PC-3 (cell line): ENCODE data around the gene MCTS1. TPM values are rescaled to one million over a fixed set of nuclear protein-coding genes. Genes with fewer than 3 reads are reported as not detected.
A peak's percentile ranks its signal among the peaks of the same experiment; 100 is the strongest.

Experiments used
- ATAC-seq: fragments of 200-7000 bp; cut with Tn5 transposase; 2 replicates; pipeline ENCODE4 v1.9.1; 2020; ENCODE audit warnings: mild to moderate bottlenecking, moderate library complexity
- BruUV-seq: library from RNA; stranded (reverse); fragments of 400-500 nt; replicated peaks from 2 replicates; lab custom pipeline; 2021; lab: Mats Ljungman, UMichigan
- CTCF ChIA-PET: fragments of 300-600 bp; sonication (Branson Sonifier 250); formaldehyde crosslinking; loops from one replicate; lab custom pipeline; 2022; ENCODE audit warnings: antibody characterized with exemption; lab: Charles Lee
- POLR2A ChIA-PET: fragments of 300-600 bp; sonication (Branson Sonifier 250); formaldehyde crosslinking; loops from one replicate; lab custom pipeline; 2022; ENCODE audit warnings: antibody characterized with exemption; ENCODE audit not compliant: unreplicated experiment; lab: Charles Lee
- DNase-seq: peaks from one replicate; pipeline ENCODE4 v3.0.0-alpha.2; 2015
- H2AFZ ChIP-seq: fragments of 300-600 bp; sonication (generic); 2 replicates; pipeline ENCODE4 v1.6.0; 2016; ENCODE audit warnings: antibody characterized with exemption, low read length
- H3F3A ChIP-seq: fragments of 300-600 bp; sonication (generic); one replicate; pipeline ENCODE4 v1.6.0; 2017; ENCODE audit warnings: antibody characterized with exemption, low read length, control low read depth, mild to moderate bottlenecking; ENCODE audit not compliant: unreplicated experiment
- H3K27ac ChIP-seq: fragments of 300-600 bp; sonication (generic); 2 replicates; pipeline ENCODE4 v1.5.1; 2016; ENCODE audit warnings: mild to moderate bottlenecking, low read length
- H3K27me3 ChIP-seq: fragments of 300-600 bp; sonication (generic); 2 replicates; pipeline ENCODE4 v1.6.1; 2016; ENCODE audit warnings: low read length, mixed read lengths
- H3K36me3 ChIP-seq: fragments of 300-600 bp; sonication (generic); 2 replicates; pipeline ENCODE4 v1.6.1; 2016; ENCODE audit warnings: low read depth, mixed run types, low read length, mixed read lengths
- H3K4me1 ChIP-seq: fragments of 300-600 bp; sonication (generic); 2 replicates; pipeline ENCODE4 v1.5.1; 2016; ENCODE audit warnings: low read length; ENCODE audit not compliant: insufficient read depth
- H3K4me2 ChIP-seq: fragments of 300-600 bp; sonication (generic); 2 replicates; pipeline ENCODE4 v1.6.0; 2016; ENCODE audit warnings: low read length
- H3K4me3 ChIP-seq: fragments of 300-600 bp; sonication (generic); 2 replicates; pipeline ENCODE4 v1.5.1; 2016; ENCODE audit warnings: mild to moderate bottlenecking, low read length, mixed read lengths
- H3K79me2 ChIP-seq: fragments of 300-600 bp; sonication (generic); 2 replicates; pipeline ENCODE4 v1.6.1; 2017; ENCODE audit warnings: low read length, mixed read lengths
- H3K9ac ChIP-seq: fragments of 300-600 bp; sonication (generic); 2 replicates; pipeline ENCODE4 v1.6.0; 2016; ENCODE audit warnings: mild to moderate bottlenecking, low read length
- H3K9me2 ChIP-seq: fragments of 300-600 bp; sonication (generic); replicated peaks from 2 replicates; pipeline ENCODE4 v1.6.1; 2016; ENCODE audit warnings: mixed run types, low read length, mixed read lengths
- H3K9me3 ChIP-seq: fragments of 300-600 bp; sonication (generic); 2 replicates; pipeline ENCODE4 v1.6.1; 2016; ENCODE audit warnings: low read length, mixed read lengths
- H4K20me1 ChIP-seq: fragments of 300-600 bp; sonication (generic); 2 replicates; pipeline ENCODE4 v1.6.1; 2016; ENCODE audit warnings: low read length, mixed read lengths
- CTCF ChIP-seq: fragments of 300-600 bp; sonication (generic); conservative IDR thresholded peaks from 2 replicates; pipeline ENCODE4 v1.5.1; 2017; ENCODE audit warnings: antibody characterized with exemption, low read depth, mild to moderate bottlenecking, low read length
- EZH2 ChIP-seq: fragments of 300-600 bp; sonication (generic); IDR thresholded peaks from one replicate; pipeline ENCODE4 v1.6.1; 2017; ENCODE audit warnings: antibody characterized with exemption, mild to moderate bottlenecking, low read length; ENCODE audit not compliant: unreplicated experiment
- EZH2phosphoT487 ChIP-seq: fragments of 300-600 bp; sonication (generic); IDR thresholded peaks from 2 replicates; pipeline ENCODE4 v1.6.1; 2018; ENCODE audit warnings: mild to moderate bottlenecking, antibody characterized with exemption, low read length, borderline replicate concordance
- intact Hi-C: fragments of 100-400 bp; cut with micrococcal nuclease; formaldehyde crosslinking; loops from 2 replicates; pipeline ENCODE4 v1.9.0; 2023
- total RNA-seq: library from RNA; depleted of rRNA; stranded (reverse); fragments of >200 nt; gene quantifications from 2 replicates; pipeline ENCODE4 v1.2.3, GENCODE V29; 2014

Gene MCTS1
- total RNA-seq, 1 experiment from 2014 or later, result 83.7 TPM

GRCh38 chrX:120575379-120576114 lies 28.4 kb upstream of the MCTS1 start:
- Histone ChIP-seq H3K9me2 (no peaks in the 10 kb centered on the region), H3K4me3 (no peak overlapping the region), H4K20me1 (no peaks in the 10 kb centered on the region), H3K27me3 (no peaks in the 10 kb centered on the region), H3K4me1 (no peaks in the 10 kb centered on the region), H3F3A (no peaks in the 10 kb centered on the region), H3K9me3 (no peaks in the 10 kb centered on the region), H3K9ac (no peak overlapping the region), H2AFZ (no peak overlapping the region), H3K27ac (no peak overlapping the region), H3K4me2 (no peak overlapping the region), H3K79me2 (no peaks in the 10 kb centered on the region), H3K36me3 (no peaks in the 10 kb centered on the region)
- ChIA-PET CTCF (no interaction called here), POLR2A (interaction anchor here (0.6 kb wide), 1 partner anchor 717 kb away, joined by 6 read pairs; no protein-coding TSS in a partner anchor)
- no peak for DNase-seq
- intact Hi-C loops, result no loop called here
- no TSS peak for BruUV-seq
- TF ChIP-seq EZH2phosphoT487 (no peak), EZH2 (no peak), CTCF (no peak)
- ATAC-seq, result no peak

- Histone ChIP-seq H3K9me3 (no peaks in the 10 kb centered on the region), H3K9me2 (no peaks in the 10 kb centered on the region), H3F3A (no peaks in the 10 kb centered on the region), H3K79me2 (no peaks in the 10 kb centered on the region), H3K9ac (no peak overlapping the region), H3K36me3 (no peaks in the 10 kb centered on the region), H3K4me3 (no peak overlapping the region), H2AFZ (no peak overlapping the region), H3K27ac (no peak overlapping the region), H3K27me3 (no peaks in the 10 kb centered on the region), H3K4me2 (no peak overlapping the region), H4K20me1 (no peaks in the 10 kb centered on the region), H3K4me1 (no peaks in the 10 kb centered on the region)
- ChIA-PET POLR2A (no interaction called here), CTCF (no interaction called here)
- intact Hi-C loops, result no loop called here
- no peak for TF ChIP-seq EZH2
- no peak for TF ChIP-seq EZH2phosphoT487
- TF ChIP-seq CTCF, result no peak
- no peak for ATAC-seq
- no peak for DNase-seq
- BruUV-seq, result no TSS peak
Measured at GRCh38 chrX:120585702-120586101, 18.2 kb upstream of the MCTS1 start.

GRCh38 chrX:120604361-120604782 lies 471 bp downstream of the MCTS1 start:
- Histone ChIP-seq H2AFZ (peak overlapping the region; percentile 87), H3K27ac (peak overlapping the region; percentile 92), H4K20me1 (no peaks in the 10 kb centered on the region), H3K79me2 (peaks cover 39% of the 10 kb centered on the region), H3K4me1 (peaks cover 10% of the 10 kb centered on the region), H3K4me2 (peak overlapping the region; percentile 95), H3F3A (no peaks in the 10 kb centered on the region), H3K9ac (peak overlapping the region; percentile 99), H3K4me3 (peak overlapping the region; percentile 90), H3K9me3 (no peaks in the 10 kb centered on the region), H3K27me3 (no peaks in the 10 kb centered on the region), H3K9me2 (no peaks in the 10 kb centered on the region), H3K36me3 (peaks cover 18% of the 10 kb centered on the region)
- BruUV-seq, result TSS peak; percentile 77
- intact Hi-C loops, result loop anchor here (1.0 to 5.0 kb wide), 3 partner anchors 44 to 92 kb away; partner anchors contain the start of gene CUL4B
- CTCF ChIA-PET, result interaction anchor here (0.5 to 0.6 kb wide), 2 partner anchors 44 to 118 kb away, joined by 4 to 6 read pairs; no protein-coding TSS in a partner anchor
- POLR2A ChIA-PET, result interaction anchor here (0.6 to 0.9 kb wide), 4 partner anchors 43 to 662 kb away, joined by 3 to 36 read pairs (median 4); no protein-coding TSS in a partner anchor
- ATAC-seq (peak; percentile 63), DNase-seq (peak; percentile 37)
- TF ChIP-seq CTCF (no peak), EZH2 (no peak), EZH2phosphoT487 (no peak)
